ENCODE measurements around the gene ITSN1. TPM values are rescaled to one million over a fixed set of nuclear protein-coding genes. Genes with fewer than 3 reads are reported as not detected.
A peak's percentile ranks its signal among the peaks of the same experiment; 100 is the strongest.

The ITSN1 gene
- total and polyA plus RNA-seq, 2 of the 13 experiments (the other 11 are each of a cell fraction or from before 2014, with no cell fraction given), result 26.1 to 33.8 TPM

GRCh38 chr21:33852485-33852884, 210.2 kb downstream of the ITSN1 start (continued):
- TF ChIP-seq FOXP4 (CRISPR knock-in tag; IDR thresholded peaks at IDR 0.05) (no peak), NFE2L1 (CRISPR knock-in tag; IDR thresholded peaks at IDR 0.05; ENCODE audit: borderline replicate concordance) (no peak)

- no peaks in the 10 kb centered on the region for H3K79me2 ChIP-seq (ENCODE audit: insufficient read depth, low read length)
- peak overlapping the region; percentile 26 for H3K4me2 ChIP-seq (ENCODE audit: low read depth, low read length)
- no peaks in the 10 kb centered on the region for H3K9me3 ChIP-seq (ENCODE audit: low read length)
- no peaks in the 10 kb centered on the region for H3K36me3 ChIP-seq (replicated peaks in 1 of 2; ENCODE audit: control insufficient read depth in 1 of 2, insufficient read depth in 2 of 2, low read length in 2 of 2)
- DNase-seq (ENCODE audit: low spot score) (peak; percentile 34), FAIRE-seq (peak; percentile 12), ATAC-seq (peak; percentile 55)
- BruUV-seq (replicated peaks), result no TSS peak
- H2AFZ ChIP-seq (ENCODE audit: low read length), result no peak overlapping the region
- WGBS (ENCODE audit: low lambda C conversion rate), result 0% methylated on average over 5 of the region's 5 CpGs
- H3K27ac ChIP-seq (ENCODE audit: extremely low read length, insufficient read depth, low read length), result no peak overlapping the region
- intact Hi-C loops (cut with micrococcal nuclease; ENCODE audit: unreplicated experiment) (loop anchor here (5.0 kb wide), 1 partner anchor 38 kb away; no protein-coding TSS in a partner anchor), in situ Hi-C loops (cut with HindIII; ENCODE audit: extremely low pct_ligation_motif_present, low pct_unique_long_range_greater_than_20kb) (no loop called here)
- H3K9ac ChIP-seq (ENCODE audit: insufficient read depth, low read depth, low read length), result no peak overlapping the region
- no peak overlapping the region; a peak in 1 of 6 replicates for H3K4me3 ChIP-seq (replicated peaks in 1 of 3; ENCODE audit: insufficient read depth in 1 of 3, low read depth in 2 of 3, low read length in 3 of 3)
- CTCF ChIA-PET (ENCODE audit: low intra/inter-chr PET ratio, low total read pairs), result no interaction called here
- POLR2A ChIA-PET, result no interaction called here
- H3K27me3 ChIP-seq (ENCODE audit: control insufficient read depth in 1 of 2, insufficient read depth in 2 of 2, low read length in 2 of 2), result peaks cover 2 to 14% of the 10 kb centered on the region in 2 experiments; a peak in 4 of 5 replicates
- no peaks in the 10 kb centered on the region for H4K20me1 ChIP-seq (ENCODE audit: insufficient read depth, low read length)
- H3K4me1 ChIP-seq (ENCODE audit: insufficient read depth, low read length), result peaks cover 27% of the 10 kb centered on the region
- peak; percentile 93 for TF ChIP-seq FOSL2 (CRISPR knock-in tag; IDR thresholded peaks at IDR 0.05)
- no peak for TF ChIP-seq ISX (CRISPR knock-in tag; conservative IDR thresholded peaks at IDR 0.05)
- no peak for TF ChIP-seq ZNF207 (IDR thresholded peaks at IDR 0.05; ENCODE audit: borderline replicate concordance)
- TF ChIP-seq ZSCAN30 (CRISPR knock-in tag; IDR thresholded peaks at IDR 0.05), result no peak
- peak; percentile 32; the same call in 1 of the 2 replicates for TF ChIP-seq JUNB (CRISPR knock-in tag; IDR thresholded peaks at IDR 0.05; ENCODE audit: borderline replicate concordance)
- TF ChIP-seq ARID3A (IDR thresholded peaks at IDR 0.05; ENCODE audit: low read depth, low read length), result no peak
- TF ChIP-seq ZNF143 (CRISPR knock-in tag; IDR thresholded peaks at IDR 0.05), result peak; percentile 42; the same call in 1 of the 2 replicates
- peak; percentile 41; the same call in 1 of the 2 replicates for TF ChIP-seq RARA (CRISPR knock-in tag; IDR thresholded peaks at IDR 0.05)
- TF ChIP-seq JUND (CRISPR knock-in tag; IDR thresholded peaks at IDR 0.05), result peak; percentile 56; the same call in 1 of the 2 replicates
- TF ChIP-seq ZFAT (CRISPR knock-in tag; conservative IDR thresholded peaks at IDR 0.05), result no peak
- no peak for TF ChIP-seq ZNF382 (CRISPR knock-in tag; IDR thresholded peaks at IDR 0.05; ENCODE audit: borderline replicate concordance)
- TF ChIP-seq NFYB (CRISPR knock-in tag; IDR thresholded peaks at IDR 0.05), result no peak
- TF ChIP-seq HNRNPK (IDR thresholded peaks at IDR 0.05; ENCODE audit: low read depth, low read length, poor library complexity, severe bottlenecking), result no peak
- TF ChIP-seq NR2F1 (CRISPR knock-in tag; IDR thresholded peaks at IDR 0.05), result peak in 1 of 2 experiments; percentile 43; a peak in 1 of 4 replicates
- no peak for TF ChIP-seq NR2F6 (IDR thresholded peaks at IDR 0.05)
- peak; percentile 58 for TF ChIP-seq NR2F6 (CRISPR knock-in tag; IDR thresholded peaks at IDR 0.05)
- TF ChIP-seq SNAPC5 (CRISPR knock-in tag; IDR thresholded peaks at IDR 0.05; ENCODE audit: borderline replicate concordance), result no peak
- TF ChIP-seq U2AF1 (optimal IDR thresholded peaks at IDR 0.05; ENCODE audit: low read depth, low read length), result no peak
Measured at GRCh38 chr21:33854604-33855003, 212.3 kb downstream of the ITSN1 start.
